ENCODE results near the gene FOXE3.

DNA sequence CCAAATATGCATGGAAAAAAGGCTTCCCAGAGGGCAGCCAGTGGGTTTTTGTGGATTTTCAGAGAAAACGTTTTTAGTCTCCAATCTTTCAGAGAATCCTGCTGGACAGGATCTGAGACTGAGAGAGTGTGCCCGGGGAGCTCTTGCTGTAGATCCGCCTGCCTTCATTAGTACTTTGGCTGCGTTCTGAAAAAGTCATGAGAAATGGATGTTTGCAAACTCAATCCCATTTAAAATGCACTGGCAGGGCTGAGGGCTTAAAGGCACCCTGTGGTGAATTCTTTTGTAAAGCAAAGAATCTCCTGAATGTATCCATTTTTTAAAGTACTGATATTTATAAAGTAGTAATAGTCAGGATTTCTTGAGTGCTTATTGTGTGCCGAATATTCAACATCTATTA is 44.0 kb downstream of the FOXE3 start:
- TF ChIP-seq, protein P1, sequence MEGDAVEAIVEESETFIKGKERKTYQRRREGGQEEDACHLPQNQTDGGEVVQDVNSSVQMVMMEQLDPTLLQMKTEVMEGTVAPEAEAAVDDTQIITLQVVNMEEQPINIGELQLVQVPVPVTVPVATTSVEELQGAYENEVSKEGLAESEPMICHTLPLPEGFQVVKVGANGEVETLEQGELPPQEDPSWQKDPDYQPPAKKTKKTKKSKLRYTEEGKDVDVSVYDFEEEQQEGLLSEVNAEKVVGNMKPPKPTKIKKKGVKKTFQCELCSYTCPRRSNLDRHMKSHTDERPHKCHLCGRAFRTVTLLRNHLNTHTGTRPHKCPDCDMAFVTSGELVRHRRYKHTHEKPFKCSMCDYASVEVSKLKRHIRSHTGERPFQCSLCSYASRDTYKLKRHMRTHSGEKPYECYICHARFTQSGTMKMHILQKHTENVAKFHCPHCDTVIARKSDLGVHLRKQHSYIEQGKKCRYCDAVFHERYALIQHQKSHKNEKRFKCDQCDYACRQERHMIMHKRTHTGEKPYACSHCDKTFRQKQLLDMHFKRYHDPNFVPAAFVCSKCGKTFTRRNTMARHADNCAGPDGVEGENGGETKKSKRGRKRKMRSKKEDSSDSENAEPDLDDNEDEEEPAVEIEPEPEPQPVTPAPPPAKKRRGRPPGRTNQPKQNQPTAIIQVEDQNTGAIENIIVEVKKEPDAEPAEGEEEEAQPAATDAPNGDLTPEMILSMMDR (IDR thresholded peaks at IDR 0.05 in 4 of 5, conservative IDR thresholded peaks at IDR 0.05 in 1 of 5), result no peak
- no peak for TF ChIP-seq POLR2A (IDR thresholded peaks at IDR 0.05)

Measured in gastrocnemius medialis (tissue), 4 donors.